Hindlimb muscle (tissue), 1 donor: ENCODE data around the gene GSG1L2. TPM values are rescaled to one million over a fixed set of nuclear protein-coding genes. Genes with fewer than 3 reads are reported as not detected.
"Not testable (repeated sequence)": the region's sequence is repeated elsewhere in the genome, so short reads cannot be mapped to it uniquely, and the experiment has no call there.

ENCODE experiments used
- DNase-seq: peaks from one replicate; pipeline ENCODE4 v3.0.0-alpha.2; 2013
- polyA plus RNA-seq: library from polyadenylated mRNA; unstranded; fragments of 120-200 nt; gene quantifications from one replicate; pipeline ENCODE4 v1.2.1, GENCODE V29; 2013; ENCODE audit not compliant: insufficient read length

Gene GSG1L2
- polyA plus RNA-seq, 1 donor: not detected

DNA sequence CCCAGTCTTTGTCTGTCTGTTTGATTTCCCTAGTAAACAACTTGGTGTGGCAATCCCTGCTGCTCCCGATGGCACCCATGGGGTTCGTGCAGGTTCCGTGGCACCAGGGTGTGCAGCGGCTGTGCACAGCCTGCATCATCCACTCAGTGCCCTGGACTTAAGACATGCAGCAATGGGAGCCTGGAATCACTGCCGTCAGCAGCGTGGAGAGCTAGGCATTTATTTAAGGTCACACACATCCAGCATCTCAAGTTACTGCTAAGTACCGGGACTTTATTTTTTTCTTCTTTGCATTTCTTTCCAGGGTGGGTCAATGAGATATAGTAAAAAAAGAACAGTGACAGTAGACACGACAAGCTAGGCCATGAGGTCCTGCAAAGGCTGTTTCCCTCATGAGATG is 33.3 kb downstream of the GSG1L2 start:
- DNase-seq: no peak

DNA sequence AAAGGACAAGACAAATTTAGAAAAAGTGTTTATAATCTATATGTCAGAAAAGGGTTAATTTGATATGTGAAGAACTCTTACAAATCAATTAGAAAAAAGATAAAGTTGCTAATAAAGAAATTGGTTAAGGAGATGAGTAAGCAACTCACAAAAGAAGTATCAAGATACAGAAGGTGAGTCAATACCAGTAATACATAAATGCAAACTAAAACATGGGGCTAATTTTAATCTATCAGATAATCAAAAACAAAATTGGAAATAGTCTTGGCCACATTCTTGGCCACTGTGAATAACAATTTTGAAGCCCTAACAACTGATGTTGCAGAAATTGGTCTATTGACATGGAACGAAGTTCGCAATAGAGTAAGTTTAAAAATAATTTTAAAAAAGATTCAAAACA is 37.3 kb downstream of the GSG1L2 start:
- DNase-seq: no peak

DNA sequence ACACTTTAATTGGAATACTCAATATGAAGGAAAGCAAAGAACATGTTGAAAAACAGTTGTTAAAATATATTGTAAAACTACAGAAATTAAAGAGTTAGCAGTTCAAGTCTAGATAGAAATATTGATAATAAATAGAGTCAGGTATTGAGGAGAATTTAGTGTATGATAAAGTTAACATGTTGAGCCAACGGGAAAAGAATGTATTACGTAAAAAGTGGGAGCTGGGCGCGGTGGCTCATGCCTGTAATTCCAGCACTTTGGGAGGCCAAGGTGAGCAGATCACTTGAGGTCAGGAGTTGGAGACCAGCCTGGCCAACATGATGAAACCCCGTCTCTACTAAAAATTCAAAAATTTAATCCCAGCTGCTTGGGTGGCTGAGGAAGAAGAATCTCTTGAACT is 38.4 kb downstream of the GSG1L2 start:
- not testable (repeated sequence) for DNase-seq

DNA sequence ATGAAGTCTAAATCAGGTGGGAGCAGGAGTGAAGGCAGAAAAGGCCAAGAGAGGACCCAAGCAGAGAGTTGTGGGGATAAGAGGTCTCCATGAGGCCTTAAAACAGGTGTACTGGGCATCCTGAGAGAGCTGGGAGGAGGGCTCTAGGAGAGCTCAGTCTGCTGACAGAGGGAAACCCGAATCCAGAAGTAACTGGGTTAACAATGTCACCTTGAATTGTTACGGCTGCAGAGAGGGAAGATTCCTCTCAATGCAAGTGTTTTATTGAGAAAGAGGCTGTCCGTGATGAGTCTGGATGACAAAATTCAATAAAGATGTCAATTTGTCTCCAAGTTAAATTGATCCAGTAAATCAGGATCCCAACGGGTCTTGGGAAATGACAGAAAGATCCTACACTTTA is 38.8 kb downstream of the GSG1L2 start:
- no peak for DNase-seq

DNA sequence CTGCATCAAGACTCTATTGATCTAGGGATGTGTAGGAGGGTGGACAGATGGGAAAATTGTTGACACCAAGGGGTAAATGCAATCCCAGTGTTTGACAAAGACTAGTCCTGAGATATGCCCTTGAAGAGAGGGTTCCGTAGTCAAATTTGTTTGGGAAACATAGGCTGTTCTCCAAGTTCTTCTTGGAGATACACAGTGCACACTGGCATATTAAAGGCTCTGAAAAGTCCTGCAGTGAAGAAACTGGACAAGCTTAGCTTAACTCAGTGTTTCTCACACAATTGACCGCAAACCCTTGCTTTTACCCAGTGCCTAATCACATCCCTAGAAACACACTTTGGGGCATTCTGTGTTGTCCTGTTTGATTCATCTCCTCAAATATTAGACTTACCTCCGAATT is 41.3 kb downstream of the GSG1L2 start:
- no peak for DNase-seq

DNA sequence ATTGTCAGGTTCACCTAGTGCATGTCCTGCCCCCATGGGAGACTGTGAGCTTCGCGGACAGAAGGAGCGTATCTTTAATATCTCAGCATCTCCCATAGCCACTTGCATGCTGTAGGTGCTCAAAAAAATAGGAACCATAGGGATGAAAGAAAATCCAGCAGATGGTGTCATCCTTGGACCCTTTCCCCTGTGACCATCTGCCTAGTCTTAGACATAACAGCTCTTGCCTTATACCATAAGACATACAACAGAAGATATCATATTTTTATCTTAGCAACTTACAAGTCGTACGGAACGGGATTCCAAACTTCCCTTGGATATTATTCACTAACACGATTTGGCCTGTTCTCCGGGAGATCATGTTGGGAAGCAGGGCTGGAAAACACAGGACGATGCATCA is 45.0 kb downstream of the GSG1L2 start:
- DNase-seq: no peak

DNA sequence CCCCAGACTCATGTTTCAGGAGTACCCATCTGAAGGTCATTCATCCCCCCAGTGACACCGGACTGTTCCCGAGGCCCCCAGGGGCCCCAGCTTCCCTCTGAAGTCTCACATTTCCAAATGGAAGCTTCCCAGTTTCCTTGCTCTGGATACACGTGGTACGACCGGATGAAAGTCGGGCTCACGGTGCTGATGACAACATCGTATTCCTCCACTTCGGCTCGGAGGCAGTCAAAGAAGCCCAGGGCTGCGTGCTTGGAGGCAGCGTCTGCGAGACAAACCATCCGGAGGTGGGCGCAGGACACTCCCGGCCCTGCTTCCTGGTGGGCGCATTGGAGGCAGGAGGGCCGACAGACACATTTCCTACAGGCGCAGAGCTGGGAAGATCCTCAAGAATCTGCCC is 49.2 kb downstream of the GSG1L2 start:
- no peak for DNase-seq

DNA sequence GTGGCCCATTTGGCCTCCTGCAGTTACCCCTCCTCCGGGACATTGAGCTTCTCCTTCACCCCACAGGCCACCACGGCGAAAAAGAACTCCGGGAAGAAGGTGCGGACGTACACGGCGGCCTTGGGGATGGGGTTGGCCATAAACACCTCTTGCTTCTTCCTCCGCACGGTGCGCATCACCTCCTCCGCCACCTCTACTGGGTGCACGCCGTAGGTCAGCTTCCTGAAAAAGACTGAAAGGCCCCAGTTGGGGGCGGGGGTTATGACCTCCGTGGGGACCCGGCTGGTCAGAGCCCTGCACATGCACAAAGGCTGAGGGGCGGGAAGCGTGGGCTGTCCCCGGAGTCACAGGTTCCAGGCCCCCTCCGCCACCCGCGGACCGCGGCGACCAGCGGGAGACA is 50.4 kb downstream of the GSG1L2 start:
- DNase-seq: no peak

DNA sequence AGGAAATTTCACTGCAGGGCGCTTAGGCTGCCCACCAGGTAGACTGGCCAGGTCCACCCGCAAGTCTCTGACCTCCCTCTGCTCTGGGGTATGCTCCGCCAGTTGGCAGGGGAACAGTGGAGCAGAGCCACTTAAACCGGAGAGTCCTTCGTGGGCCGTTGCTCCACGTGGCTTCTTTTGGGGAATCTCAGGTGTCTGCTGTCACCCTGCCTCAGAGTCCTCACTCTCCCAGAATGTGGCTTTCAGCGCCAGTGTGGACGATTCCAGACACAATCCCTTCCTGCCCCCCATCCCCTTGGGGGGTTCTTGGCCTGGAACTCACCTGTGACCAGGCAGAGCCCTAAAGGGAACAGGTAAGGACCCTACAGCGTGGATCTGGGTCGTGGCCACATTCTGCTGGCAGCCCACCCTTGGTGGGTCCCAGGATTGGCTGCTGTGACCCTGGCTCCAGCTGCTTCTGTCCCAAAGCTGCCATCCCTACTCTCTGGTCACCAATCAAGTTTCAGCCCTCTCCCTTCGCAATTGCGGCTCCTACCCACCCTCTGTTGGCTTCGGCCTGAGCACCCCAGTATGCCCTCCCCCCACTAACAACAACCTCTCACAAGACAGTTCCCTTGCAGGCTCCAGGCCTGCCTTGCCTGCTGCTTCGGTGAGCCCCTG is 52.7 kb downstream of the GSG1L2 start:
- no peak for DNase-seq

DNA sequence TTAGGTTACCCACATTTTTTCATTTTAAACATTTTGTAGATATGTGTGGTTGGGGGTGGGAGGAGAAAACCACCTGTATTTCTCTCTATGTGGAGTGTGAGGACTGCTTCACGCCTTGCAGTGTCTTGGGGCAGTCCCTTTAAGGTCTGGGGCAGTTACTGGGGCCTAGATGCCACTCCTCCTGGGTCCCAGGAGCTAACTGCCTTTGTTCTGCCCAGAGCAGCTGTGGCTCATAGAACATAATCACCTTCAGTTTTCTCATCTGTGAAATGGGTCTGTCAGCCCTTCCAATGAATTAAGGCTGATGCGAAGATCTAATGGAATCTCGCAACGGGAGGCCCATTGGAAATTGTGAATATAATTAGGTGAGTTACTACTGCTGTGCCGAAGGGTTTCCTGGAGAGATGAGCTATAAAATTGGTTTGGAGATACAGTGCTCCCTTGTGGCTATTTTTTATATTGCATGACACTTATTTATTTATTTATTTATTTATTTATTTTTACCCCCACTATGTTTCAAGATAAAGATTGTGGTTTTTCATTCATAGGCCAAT is 53.4 kb downstream of the GSG1L2 start:
- DNase-seq: no peak

DNA sequence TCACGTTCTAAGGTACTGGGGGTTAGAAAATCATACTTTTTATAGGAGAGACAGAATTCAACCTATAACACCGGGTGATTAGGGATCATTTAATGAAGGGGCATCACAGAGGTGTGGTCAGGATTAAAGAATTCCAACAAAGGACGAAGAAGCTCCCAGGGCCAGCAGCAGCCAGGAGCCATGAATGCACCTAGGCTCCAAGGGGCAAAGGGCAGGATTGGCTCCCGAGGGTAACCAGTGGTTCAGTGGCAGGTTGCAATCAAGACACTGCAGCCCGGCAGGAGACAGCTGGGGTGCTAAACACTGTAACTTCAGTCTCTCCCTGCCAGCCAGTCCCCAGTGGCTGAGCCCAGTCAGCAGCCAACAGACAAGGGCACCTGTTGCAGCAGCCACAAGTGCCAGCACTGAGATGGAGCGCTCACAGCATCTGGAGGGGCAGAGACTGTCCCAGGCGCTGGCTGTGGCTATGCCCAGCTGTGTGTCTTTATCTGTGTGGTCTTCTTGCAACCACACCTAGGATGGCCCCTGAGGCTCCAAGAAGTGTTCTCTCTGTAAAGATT is 54.4 kb downstream of the GSG1L2 start:
- DNase-seq: no peak

DNA sequence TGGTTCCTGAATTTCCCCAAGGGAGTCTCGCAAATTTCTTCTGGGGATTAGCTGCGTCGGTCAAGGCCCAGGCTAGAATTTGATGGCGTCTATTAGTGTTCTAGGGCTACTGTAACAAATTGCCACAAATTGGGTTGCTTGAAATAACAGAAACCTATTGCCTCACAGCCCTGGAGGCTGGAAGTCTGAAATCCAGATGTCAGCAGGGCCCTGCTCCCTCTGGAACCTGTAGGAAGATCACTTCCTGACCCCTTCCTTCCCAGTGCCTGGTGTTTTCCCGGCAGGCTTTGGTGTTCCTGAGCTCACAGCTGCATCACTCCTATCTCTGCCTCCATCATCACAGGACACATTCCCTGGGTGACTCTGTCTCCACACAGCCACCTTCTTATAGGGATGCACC is 54.9 kb downstream of the GSG1L2 start:
- DNase-seq: no peak

DNA sequence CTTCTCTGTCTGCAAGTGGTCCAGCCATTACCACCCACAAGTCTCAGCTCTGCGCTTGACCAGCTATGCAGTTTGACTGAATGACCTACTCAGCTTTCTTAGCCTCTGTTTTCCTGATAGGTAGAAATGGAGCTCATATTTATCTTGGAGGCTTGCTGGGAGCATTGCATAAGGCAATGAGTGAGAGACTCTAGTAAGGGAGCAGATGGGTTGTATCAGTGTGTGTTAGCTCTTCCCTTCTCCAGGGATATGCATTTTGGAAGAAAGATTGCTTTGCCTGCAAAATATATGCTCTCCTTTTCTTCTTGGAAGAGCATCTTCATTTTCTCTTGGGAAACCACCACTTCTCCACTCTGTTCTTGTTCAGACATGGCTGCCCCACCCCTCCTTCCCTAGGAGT is 56.6 kb downstream of the GSG1L2 start:
- no peak for DNase-seq

DNA sequence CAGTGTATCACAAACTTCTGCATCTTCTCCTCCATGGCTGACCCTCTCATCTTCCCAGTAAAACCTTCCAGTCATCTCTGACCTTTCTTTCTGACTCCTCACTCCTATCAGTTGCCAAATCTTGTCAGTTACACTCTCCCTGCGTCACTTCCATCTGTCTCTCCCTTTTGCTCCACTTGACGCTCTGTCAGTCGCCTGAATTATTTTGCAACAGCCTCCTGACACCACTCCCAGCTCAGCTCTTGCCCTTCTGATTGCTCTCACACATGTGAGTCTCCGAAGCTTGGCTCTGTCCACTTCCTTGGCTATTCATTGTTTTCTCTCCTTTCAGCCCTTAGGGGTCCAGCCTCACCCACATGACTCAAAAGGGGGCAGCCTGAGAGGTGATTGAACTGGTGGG is 58.2 kb downstream of the GSG1L2 start:
- no peak for DNase-seq

DNA sequence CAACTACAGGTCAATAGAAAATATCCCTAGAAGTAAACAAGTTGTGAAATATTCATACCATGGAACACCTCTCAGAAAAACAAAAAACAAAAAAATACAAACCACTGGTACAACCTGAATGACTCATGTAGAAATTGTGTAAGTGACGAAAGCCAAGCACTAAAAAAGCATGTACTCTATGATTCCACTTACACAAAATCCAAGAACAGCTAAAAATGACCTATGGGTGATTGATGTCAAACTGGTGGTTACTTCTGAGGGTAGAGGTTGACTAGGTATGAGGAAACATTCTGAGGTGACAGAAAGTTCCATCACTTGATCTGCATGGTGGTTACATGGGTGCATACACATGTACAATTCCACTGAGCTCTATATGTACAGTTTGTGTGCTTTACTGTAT is 61.6 kb downstream of the GSG1L2 start:
- DNase-seq: no peak

DNA sequence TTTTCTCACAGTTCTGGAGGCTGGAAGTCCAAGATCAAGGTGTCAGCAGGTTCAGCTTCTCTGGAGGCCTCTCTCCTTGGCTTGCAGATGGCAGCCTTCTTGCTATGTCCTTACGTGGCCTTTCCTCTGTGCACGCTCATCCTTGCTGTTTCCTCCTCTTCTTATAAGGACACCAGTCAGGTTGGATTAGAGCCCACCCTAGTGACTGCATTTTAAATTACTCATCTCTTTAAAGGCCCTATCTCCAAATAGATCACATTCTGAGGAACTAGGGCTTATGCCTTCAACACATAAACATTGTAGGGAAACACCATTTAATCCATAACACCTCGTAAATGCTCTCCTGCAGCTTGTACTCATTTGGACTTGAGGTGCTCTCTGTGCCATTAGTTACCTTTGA is 66.8 kb downstream of the GSG1L2 start:
- DNase-seq: no peak

Other genes with a start within 250 kb of the GSG1L2 start
- gene STX8, start 246.3 kb downstream of the GSG1L2 start, polyA plus RNA-seq: 37.5 TPM
- gene CFAP52, start 245.4 kb downstream of the GSG1L2 start, polyA plus RNA-seq: 0.43 TPM
- gene USP43, start 176.6 kb downstream of the GSG1L2 start, polyA plus RNA-seq: 0.81 TPM
- 118 TPM for gene DHRS7C, start 30.5 kb downstream of the GSG1L2 start, polyA plus RNA-seq
- gene GLP2R, start 3.8 kb upstream of the GSG1L2 start, polyA plus RNA-seq: not detected
- 1.1 TPM for gene RCVRN, start 83.2 kb upstream of the GSG1L2 start, polyA plus RNA-seq